NCI-H526 treated with DMSO at 0.1 percent for 48 hours (cell line): ENCODE measurements around the gene RNF17.
A peak's percentile ranks its signal among the peaks of the same experiment; 100 is the strongest.
"Not testable (repeated sequence)": the region's sequence is repeated elsewhere in the genome, so short reads cannot be mapped to it uniquely, and the experiment has no call there.

Experiments used
- DNase-seq: peaks from one replicate; lab custom pipeline; 2025; lab: John Stamatoyannopoulos, UW

The RNF17 gene

GRCh38 chr13:24742977-24743376, 21.0 kb upstream of the RNF17 start:
- no peak for DNase-seq

- DNase-seq, result no peak
Measured at GRCh38 chr13:24744247-24744646, 19.7 kb upstream of the RNF17 start.

GRCh38 chr13:24745516-24745860, 18.5 kb upstream of the RNF17 start:
- no peak for DNase-seq

- DNase-seq, result no peak
Measured at GRCh38 chr13:24745861-24746617, 17.9 kb upstream of the RNF17 start.

GRCh38 chr13:24746618-24747247, 17.2 kb upstream of the RNF17 start:
- no peak for DNase-seq

GRCh38 chr13:24747248-24748060, 16.5 kb upstream of the RNF17 start:
- peak; percentile 32 for DNase-seq

GRCh38 chr13:24748061-24748400, 15.9 kb upstream of the RNF17 start:
- DNase-seq, result no peak

GRCh38 chr13:24759197-24759596, 4.8 kb upstream of the RNF17 start:
- DNase-seq, result no peak

GRCh38 chr13:24764276-24764630, 284 bp downstream of the RNF17 start:
- DNase-seq, result no peak

- no peak for DNase-seq
Measured at GRCh38 chr13:24777171-24777570, 13.2 kb downstream of the RNF17 start.

- no peak for DNase-seq
Measured at GRCh38 chr13:24784319-24784718, 20.4 kb downstream of the RNF17 start.

- no peak for DNase-seq
Measured at GRCh38 chr13:24788538-24788937, 24.6 kb downstream of the RNF17 start.

- DNase-seq, result no peak
Measured at GRCh38 chr13:24802074-24802473, 38.1 kb downstream of the RNF17 start.

- DNase-seq, result no peak
Measured at GRCh38 chr13:24821207-24821606, 57.2 kb downstream of the RNF17 start.

- DNase-seq, result no peak
Measured at GRCh38 chr13:24822640-24823039, 58.7 kb downstream of the RNF17 start.

GRCh38 chr13:24823122-24823710, 59.2 kb downstream of the RNF17 start:
- not testable (repeated sequence) for DNase-seq

GRCh38 chr13:24827799-24828198, 63.8 kb downstream of the RNF17 start:
- DNase-seq, result no peak

- no peak for DNase-seq
Measured at GRCh38 chr13:24834902-24835510, 71.0 kb downstream of the RNF17 start.

- DNase-seq, result not testable (repeated sequence)
Measured at GRCh38 chr13:24837528-24837927, 73.6 kb downstream of the RNF17 start.

GRCh38 chr13:24842549-24843274, 78.7 kb downstream of the RNF17 start:
- no peak for DNase-seq

- DNase-seq, result no peak
Measured at GRCh38 chr13:24851546-24851945, 87.6 kb downstream of the RNF17 start.

GRCh38 chr13:24854311-24854710, 90.3 kb downstream of the RNF17 start:
- DNase-seq, result no peak
